ENCODE measurements around the gene JPT2. TPM values are rescaled to one million over a fixed set of nuclear protein-coding genes. Genes with fewer than 3 reads are reported as not detected.

JPT2 gene
- total and polyA plus RNA-seq, 2 experiments from 2014 or later: 43.8 to 139 TPM

- H3K27me3 ChIP-seq (ENCODE audit: insufficient read depth): no peaks in the 10 kb centered on the region
- no peak overlapping the region for H3K27ac Mint-ChIP-seq
- no peaks in the 10 kb centered on the region for H3K9me2 ChIP-seq (ENCODE audit: insufficient read depth)
- peaks cover 72% of the 10 kb centered on the region for H3K36me3 ChIP-seq (ENCODE audit: insufficient read depth)
- peaks cover 6% of the 10 kb centered on the region for H3K27me3 Mint-ChIP-seq (ENCODE audit: insufficient read depth, low read depth, poor library complexity)
- H3K9me3 Mint-ChIP-seq: no peaks in the 10 kb centered on the region
- TF ChIP-seq CREB1 (CRISPR knock-in tag; IDR thresholded peaks at IDR 0.05; ENCODE audit: low read depth) (no peak), NANOG (IDR thresholded peaks at IDR 0.05; ENCODE audit: borderline replicate concordance) (no peak), STAT1 (IDR thresholded peaks at IDR 0.05; ENCODE audit: unreplicated experiment) (no peak), POLR2AphosphoS5 (IDR thresholded peaks at IDR 0.05; ENCODE audit: low read depth) (no peak), EZH2phosphoT487 (IDR thresholded peaks at IDR 0.05; ENCODE audit: unreplicated experiment) (no peak), EZH2 (IDR thresholded peaks at IDR 0.05; ENCODE audit: low read depth, unreplicated experiment) (no peak), ETS1 (IDR thresholded peaks at IDR 0.05) (no peak), ZNF462 (CRISPR knock-in tag; IDR thresholded peaks at IDR 0.05) (no peak), CTCF (conservative IDR thresholded peaks at IDR 0.05; ENCODE audit: low read depth in 2 of 2) (no peak), ZNF331 (CRISPR knock-in tag; IDR thresholded peaks at IDR 0.05; ENCODE audit: low read depth) (no peak), REST (IDR thresholded peaks at IDR 0.05; ENCODE audit: unreplicated experiment) (no peak)
- ATAC-seq: no peak
- H3K4me2 ChIP-seq: no peak overlapping the region
- H3F3A ChIP-seq (replicated peaks; ENCODE audit: low read depth): peaks cover 5% of the 10 kb centered on the region; the same call in 1 of the 2 replicates
- no peak overlapping the region for H3K4me3 Mint-ChIP-seq
- no peaks in the 10 kb centered on the region for H3K4me1 Mint-ChIP-seq
- H3K4me3 ChIP-seq: no peak overlapping the region
- H3K79me2 ChIP-seq (replicated peaks; ENCODE audit: insufficient read depth): peaks cover 47% of the 10 kb centered on the region
- H3K36me3 Mint-ChIP-seq (ENCODE audit: low read depth): peaks cover 99% of the 10 kb centered on the region
- no peak overlapping the region for H3K27ac ChIP-seq (ENCODE audit: low read depth)
- H3K4me1 ChIP-seq (ENCODE audit: insufficient read depth): no peaks in the 10 kb centered on the region
- H4K20me1 ChIP-seq (replicated peaks; ENCODE audit: insufficient read depth): peaks cover 71% of the 10 kb centered on the region
- DNase-seq (ENCODE audit: low spot score): no peak
- H2AFZ ChIP-seq: no peak overlapping the region
Observed at GRCh38 chr16:1696863-1697262, 18.8 kb downstream of the JPT2 start.
